GM21786 (cell line): Measurements from ENCODE around the gene ELFN1.

Experiments
- ATAC-seq: cut with Tn5 transposase; IDR thresholded peaks from one replicate; pipeline ENCODE4 v1.9.1; 2021; ENCODE audit not compliant: unreplicated experiment

ELFN1 gene

DNA sequence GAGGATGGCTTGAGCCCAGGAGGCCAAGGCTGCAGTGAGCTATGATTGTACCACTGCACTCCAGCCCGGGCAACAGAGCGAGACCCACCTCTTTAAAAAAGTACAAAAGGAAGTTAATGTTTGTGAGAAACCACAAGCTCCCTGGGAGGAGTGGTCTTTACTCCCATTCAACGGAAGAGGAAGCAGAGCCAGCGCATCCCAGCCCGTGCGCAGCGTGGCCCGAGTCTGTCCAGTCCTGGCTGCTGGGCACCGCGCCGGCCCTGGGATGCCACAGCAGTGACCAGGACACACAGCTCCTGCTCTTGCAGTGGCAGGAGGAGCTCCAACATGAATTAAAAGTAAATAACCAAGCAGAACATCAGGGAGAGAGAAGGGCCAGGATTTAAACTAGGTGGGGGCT lies 68.4 kb downstream of the ELFN1 start:
- ATAC-seq: no peak

DNA sequence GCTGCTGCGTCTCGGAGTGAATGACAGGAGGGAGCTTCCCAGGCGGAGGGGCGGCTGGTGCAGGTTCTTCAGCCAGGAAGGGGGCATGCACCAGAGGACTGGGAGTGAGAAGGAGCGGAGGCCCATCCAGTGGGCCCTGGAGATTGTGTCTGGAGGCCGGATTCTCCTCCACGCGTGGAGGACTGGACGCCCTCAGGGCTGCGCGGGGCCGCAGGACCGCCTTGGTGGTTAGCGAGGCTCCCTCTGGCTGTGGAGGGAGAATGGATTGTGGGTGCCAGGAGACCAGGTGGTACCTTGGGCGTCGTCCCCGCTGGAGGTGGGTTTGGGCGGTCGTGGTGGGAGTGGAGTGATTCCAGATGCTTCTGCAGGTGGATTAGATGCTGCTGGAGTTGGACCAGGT lies 68.9 kb downstream of the ELFN1 start:
- ATAC-seq: no peak

DNA sequence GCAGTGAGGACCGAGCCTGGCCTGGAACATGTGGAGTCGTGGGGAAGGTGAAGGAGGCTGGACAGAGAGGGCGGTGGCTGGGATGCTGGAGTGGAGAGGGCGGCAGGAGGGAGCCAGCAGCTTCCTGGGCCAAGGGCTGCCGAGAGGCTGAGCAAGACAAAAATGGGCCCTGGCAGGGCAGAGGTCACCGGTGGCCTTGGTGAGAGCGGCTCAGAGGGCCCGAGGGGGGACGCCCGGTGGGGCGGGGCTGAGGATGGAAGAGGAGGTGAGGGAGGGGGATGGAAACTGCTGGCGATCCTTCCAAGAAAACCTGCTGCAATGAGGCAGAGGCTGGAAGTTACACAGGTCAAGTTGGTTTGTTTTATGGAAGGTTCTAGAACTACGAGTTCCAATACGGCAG lies 69.5 kb downstream of the ELFN1 start:
- ATAC-seq: no peak

DNA sequence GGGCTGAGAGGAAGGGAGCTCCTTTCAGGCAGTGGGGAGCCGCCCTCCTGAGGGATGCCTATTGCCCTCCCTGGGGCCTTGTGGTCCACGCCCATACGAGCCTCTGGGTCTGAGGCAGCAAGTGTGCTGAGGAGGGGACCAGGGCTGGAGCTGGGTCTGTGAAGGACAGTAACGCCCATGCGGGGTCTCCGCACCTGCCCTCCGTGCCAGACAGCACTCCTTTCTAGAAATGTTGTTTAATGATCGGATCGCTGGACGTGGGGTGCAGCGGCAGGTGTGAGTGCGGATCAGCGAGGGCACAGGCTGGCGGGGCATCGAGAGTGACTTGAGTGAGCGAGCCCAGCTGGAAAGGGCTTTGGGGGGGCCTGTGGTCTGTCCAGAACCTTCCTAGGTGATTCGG lies 70.1 kb downstream of the ELFN1 start:
- no peak for ATAC-seq

DNA sequence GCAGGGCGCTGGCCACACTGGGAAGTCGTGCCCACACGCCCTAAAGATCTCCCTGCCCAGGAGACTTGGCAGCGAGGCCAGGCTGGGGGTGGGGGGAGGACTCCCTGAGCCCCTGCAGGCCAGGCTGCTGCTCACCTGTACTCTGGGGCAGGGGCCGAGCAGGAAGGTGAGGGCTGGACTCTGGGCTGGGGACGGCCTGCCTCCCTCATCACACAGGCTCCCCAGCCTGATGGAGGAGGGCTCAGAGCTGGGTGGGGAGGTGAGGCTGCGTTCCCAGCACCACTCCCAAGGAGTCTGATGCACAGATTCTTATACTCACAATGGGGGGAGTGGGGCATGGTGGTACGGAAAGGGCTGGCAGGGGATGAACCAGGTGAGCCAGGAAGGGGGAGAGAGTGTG lies 71.2 kb downstream of the ELFN1 start:
- no peak for ATAC-seq

DNA sequence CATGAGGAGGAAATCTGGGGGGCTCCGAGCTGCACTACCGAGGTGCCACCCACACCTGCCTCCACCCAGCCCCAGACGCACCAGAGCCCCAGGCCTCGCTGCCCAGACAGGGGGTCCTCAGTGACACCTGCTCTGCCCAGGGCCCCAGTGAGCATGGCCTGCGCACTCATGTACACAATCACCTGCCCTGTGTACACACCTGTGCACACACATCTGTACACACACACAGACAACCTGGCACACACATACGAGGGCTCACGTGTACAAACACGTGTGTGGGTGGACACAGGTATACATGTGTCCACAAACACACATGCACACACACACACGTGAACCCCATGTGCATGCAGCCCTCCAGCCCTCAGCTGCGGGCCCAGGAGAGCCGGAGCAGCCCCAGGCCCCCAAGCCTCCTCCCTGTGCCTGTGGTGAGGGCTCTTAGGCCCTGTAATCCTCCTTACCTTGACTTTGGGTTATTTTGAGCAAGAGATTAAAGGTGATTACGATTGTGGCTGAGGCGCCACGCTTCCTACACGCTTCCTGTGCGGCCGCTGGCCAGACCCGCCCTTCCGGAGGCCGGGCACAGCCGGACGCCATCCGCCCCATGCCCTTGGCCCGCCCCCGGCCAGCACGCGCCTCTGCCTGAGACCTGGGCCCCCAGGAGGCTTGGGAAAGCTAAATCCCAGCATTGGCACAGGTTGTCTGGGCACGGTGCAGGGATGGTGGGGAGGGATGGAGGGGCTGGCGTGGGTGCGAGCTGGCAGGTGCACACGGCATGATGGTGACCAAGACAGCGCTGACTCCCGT lies 71.9 kb downstream of the ELFN1 start:
- ATAC-seq: no peak

DNA sequence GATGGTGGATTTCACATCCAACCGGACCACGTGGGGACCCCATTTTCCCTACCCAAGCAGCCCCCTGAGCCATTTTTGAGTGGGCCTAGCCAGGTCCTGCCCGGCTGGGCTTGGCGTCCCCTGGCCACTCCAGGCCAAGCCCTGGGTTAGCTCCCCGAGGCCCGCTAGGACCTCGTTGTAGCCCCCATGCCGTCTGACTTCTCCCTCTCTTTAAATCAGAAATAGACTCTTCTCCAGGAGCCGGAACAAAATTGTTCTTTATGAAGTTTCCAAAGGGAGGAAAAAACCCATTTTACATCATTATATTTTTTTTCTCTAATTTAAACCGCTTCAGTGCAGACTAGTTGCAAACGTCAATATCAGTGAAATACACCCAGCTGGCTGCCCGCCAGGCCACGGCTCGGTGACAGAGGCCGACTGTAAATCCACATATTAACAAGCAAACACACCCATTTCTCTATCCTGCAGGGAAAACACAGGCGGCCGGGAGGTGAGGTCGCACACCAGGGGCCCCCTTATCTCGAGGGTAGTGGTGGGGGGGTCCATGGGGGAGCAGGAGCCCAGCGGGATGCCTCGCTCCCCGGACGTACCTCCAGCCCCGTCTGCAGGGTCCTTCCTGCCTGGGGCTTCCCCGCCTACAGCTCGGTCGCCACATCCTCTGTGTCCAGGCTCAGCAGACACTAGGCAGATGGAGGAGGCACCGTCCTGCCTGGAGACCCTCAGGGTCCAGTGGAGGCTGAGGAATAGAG lies 72.7 kb downstream of the ELFN1 start:
- no peak for ATAC-seq

DNA sequence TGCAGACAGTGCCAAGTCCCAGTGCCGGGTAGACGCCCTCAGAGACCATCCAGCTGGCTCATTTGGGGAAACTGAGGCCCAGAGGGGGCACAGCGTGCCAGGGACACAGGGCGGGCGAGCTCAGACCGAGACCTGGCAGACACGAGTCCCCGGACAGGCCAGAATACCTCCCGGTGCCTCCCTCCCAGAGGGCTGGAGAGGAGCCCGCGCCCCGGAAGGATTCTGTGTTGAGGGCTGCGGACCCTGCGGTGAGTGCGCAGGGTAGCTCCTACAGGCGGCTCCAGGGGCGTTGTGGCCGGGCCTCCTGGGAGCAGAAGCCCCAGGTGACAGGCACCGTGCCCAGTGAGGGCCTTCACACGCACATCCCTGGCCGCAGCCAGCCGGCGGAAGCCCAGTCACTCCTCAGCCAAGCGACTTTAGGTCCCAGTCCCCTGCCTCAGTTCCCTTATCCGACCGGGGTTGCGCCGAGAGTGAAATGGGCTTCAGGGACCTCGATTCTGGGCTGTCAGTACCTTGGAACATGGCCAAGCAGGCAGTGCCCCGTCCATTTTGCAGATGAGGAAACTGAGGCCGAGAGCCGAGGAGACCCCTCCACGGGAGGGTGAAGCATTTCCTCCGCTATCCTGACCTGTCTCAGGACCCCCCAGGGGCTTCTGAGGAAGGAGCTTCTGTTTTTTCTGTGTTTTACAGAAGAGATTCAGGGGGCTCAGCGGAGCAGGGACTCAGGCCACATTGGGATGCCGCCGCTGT lies 73.6 kb downstream of the ELFN1 start:
- ATAC-seq: no peak

DNA sequence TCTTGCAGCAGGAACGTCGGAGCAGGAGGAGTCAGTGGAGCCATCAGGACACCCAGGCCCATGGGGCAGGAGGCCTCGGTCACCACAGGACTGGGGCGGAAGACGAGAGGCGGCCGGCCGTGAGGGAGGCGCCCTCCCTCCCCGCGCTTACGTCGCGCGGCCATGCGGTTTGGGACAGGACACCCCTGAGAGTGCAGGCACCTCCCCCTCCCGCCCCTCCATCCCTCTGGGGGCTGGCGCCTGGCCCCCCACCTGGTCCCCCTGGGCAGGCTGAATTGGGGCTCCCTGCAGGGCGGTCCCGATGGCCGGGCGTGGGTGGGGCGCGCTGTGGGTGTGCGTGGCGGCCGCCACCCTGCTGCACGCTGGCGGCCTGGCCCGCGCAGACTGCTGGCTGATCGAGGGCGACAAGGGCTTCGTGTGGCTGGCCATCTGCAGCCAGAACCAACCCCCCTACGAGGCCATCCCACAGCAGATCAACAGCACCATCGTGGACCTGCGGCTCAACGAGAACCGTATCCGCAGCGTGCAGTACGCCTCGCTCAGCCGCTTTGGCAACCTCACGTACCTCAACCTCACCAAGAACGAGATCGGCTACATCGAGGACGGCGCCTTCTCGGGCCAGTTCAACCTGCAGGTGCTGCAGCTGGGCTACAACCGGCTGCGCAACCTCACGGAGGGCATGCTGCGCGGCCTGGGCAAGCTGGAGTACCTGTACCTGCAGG lies 74.4 kb downstream of the ELFN1 start:
- no peak for ATAC-seq

DNA sequence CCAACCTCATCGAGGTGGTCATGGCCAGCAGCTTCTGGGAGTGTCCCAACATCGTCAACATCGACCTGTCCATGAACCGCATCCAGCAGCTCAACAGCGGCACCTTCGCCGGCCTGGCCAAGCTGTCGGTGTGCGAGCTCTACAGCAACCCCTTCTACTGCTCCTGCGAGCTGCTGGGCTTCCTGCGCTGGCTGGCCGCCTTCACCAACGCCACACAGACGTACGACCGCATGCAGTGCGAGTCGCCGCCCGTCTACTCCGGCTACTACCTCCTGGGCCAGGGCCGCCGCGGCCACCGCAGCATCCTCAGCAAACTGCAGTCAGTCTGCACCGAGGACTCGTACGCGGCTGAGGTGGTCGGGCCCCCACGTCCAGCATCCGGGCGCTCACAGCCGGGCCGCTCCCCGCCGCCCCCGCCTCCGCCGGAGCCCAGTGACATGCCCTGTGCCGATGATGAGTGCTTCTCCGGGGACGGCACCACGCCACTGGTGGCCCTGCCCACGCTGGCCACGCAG lies 75.0 kb downstream of the ELFN1 start:
- no peak for ATAC-seq

DNA sequence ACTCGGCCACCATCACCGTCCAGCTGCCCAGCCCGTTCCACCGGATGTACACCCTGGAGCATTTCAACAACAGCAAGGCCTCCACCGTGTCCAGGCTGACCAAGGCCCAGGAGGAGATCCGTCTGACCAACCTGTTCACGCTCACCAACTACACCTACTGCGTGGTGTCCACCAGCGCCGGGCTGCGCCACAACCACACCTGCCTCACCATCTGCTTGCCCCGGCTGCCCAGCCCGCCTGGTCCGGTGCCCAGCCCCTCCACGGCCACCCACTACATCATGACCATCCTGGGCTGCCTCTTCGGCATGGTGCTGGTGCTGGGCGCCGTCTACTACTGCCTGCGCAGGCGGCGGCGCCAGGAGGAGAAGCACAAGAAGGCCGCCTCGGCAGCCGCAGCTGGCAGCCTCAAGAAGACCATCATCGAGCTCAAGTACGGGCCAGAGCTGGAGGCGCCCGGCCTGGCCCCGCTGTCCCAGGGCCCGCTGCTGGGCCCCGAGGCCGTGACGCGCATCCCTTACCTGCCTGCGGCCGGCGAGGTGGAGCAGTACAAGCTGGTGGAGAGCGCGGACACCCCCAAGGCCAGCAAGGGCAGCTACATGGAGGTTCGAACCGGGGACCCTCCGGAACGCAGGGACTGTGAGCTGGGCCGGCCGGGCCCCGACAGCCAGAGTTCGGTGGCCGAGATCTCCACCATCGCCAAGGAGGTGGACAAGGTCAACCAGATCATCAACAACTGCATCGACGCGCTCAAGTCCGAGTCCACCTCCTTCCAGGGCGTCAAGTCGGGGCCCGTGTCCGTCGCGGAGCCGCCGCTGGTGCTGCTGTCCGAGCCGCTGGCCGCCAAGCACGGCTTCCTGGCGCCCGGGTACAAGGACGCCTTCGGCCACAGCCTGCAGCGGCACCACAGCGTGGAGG lies 75.8 kb downstream of the ELFN1 start:
- no peak for ATAC-seq

DNA sequence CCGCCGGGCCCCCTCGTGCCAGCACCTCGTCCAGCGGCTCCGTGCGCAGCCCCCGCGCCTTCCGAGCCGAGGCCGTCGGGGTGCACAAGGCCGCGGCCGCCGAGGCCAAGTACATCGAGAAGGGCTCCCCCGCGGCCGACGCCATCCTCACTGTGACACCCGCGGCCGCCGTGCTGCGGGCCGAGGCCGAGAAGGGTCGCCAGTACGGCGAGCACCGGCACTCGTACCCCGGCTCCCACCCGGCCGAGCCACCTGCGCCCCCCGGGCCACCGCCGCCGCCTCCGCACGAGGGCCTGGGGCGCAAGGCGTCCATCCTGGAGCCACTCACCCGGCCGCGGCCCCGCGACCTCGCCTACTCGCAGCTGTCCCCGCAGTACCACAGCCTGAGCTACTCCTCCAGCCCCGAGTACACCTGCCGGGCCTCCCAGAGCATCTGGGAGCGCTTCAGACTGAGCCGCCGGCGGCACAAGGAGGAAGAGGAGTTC lies 76.5 kb downstream of the ELFN1 start:
- ATAC-seq: no peak

DNA sequence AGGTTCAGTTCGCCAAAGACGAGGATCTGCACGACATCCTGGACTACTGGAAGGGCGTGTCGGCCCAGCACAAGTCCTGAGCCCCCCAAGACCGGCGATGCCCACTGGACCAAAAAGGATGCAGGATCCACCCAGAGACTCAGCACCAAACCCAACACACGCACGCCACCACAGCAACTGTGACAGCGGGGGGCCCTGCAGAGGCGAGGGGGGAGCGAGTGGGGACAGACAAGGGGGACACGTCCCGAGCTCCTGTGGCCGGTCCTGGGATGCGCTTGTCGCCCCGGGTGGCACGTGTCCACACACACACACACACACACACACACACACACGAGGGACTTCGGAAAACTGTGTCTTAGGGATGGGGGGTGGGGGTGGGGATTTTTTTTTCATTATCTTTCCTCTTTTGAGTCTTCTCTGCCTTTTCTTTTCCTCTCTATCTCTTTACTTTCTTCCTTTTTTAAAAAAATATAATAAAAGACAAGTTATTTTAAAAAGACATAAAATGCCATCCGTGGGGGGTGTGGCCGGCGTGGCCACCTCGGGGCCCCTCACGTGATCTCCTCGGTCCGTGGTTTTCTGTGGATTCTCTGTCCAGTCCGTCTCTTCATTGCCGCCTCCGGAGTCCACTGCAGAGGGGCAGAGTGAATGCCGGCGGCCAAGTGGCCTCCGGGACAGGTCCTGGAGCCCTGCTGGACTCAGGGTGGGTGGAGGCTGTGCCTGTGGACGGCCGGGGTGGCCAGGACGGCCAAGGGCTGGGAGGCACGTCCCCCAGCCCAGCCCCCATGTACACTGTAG lies 77.1 kb downstream of the ELFN1 start:
- ATAC-seq: no peak

DNA sequence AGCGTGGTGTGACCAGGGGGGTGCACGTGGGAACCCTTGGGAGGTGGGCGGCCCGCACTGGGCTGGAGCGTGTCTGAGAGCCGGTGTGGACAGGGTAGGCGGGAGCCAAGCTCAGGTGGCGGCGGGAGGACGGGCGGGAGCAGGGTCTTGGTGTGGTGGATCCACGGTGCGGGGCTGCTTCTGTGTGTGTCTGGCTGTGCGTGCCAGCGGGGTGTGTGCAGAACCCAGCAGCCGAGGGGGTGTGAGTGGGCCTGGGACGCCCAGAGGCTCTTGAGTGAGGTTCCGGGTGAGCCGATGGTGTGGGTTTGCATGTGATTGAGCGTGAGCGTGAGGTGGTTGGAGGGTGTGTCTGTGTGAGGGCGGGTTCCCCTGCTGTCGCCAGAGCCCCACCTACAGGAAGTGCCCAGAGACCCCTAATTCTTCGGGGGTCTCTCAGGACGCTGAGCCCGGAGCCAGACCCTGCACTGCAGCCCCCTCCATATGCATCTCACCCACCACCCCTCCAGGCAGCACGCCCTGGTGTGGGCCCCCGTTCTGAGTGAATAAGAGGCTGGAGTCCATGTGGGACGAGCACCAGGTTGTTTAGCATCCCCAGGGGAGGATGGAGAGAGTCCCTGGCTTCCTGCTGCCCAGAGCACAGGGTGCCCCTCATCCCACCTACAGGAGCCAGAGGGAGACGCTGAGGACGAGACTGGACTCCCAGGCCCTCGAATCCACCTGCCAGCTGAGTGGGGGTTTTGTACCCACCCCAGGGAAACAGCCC lies 78.2 kb downstream of the ELFN1 start:
- no peak for ATAC-seq

DNA sequence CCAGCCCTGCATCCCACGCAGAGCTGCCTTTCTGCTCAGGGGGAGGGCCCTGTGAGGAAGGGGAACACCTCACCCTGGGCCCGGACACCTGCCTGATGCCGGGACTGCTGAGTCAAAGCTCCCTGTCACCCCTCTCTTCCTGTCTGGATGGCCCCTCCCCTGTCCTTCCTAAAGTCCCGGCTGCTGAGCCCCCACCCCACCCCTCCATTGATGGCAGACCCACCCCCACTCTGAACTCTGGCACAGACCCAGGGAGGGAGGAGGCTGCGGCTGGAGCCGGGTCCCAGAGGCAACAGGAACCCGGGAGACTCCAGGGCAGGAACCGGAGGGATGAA lies 78.7 kb downstream of the ELFN1 start:
- ATAC-seq: no peak

DNA sequence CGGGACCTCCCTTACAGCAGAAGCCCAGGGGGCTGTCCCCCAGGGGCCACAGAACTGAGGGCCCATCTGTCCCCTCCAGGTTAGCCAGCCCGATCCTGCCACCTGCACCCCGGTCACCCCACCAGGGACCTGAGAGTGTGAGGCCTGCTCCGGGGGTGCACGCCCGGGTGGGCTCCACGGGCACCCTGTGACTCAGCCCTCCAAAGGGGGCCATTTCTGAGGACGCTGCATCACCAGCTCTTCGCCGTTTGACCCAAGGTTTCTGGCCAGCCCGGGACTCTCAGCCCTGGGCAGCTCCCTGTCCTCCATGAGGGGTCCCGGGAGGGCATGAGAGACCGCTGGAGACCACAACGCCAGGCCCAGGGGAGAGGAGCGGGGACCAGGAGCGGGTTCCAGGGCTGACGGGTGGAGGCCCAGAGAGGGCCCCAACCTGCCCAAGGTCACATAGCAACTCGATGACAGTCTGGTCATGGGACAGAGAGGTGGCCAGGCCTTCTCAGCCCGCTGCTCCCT lies 79.3 kb downstream of the ELFN1 start:
- ATAC-seq: no peak

DNA sequence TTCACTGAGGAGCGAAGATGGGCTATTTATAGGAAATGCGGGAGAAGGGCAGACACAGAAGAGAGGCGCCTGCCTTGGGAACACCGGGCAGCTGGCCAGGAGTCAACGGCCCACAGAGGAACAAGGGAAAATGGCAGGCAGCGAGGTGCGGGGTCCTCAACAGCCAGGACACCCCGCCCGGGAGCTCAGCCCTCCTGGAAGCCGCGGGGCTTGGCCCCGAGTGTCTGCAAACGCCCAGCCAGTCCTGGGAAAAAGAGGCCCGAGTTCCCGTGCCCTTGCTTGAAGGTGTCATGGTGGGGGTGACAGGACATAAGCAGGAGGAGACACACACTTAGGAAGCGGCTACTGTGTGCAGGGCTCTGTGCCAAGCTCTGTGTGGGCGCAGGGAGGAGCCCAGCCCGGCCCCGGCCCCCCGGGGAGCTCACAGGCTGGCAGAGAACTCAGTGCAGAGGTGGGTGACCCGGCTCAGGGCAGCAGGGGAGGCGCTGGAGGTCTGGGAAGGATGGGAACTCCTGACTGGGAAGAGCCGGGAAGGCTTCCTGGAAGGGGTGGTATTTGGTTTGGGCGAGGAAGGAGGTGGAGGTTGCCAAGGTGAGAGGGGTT lies 79.9 kb downstream of the ELFN1 start:
- no peak for ATAC-seq

DNA sequence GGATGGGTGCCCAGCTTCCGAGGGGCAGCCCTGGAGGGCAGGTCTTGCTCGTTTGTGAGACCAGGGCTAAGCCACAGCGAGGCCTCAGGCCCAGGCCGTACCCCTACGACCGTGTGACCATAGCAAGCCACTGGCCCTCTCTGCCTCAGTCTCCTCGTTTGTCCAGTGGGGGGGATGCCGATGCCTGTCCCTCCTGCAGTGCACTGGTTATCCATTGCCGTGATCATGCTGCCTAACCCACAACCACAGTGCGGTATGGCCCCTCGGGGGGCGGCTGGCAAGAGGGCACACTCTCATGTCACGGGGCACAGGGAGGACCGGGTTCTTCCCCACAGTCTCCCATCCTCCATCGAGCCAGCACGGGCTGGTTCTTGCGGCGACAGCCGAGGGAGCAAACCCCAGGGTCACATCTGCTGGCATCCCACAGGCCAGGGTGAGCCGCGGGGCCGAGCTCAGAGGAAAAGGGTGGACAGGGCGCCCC lies 80.5 kb downstream of the ELFN1 start:
- ATAC-seq: no peak
